HuH-7 (cell line): Measurements from ENCODE around the gene DBF4.
"Not testable (repeated sequence)": the region's sequence is repeated elsewhere in the genome, so short reads cannot be mapped to it uniquely, and the experiment has no call there.

Experiments
- DNase-seq: peaks from one replicate; pipeline ENCODE4 v3.0.0; 2011; ENCODE audit warnings: low spot score

DBF4 gene

GRCh38 chr7:87876040-87876868 is at the start of gene DBF4, which contains the start of gene SLC25A40:
Gene DBF4, plus strand, starts transcription at chr7:87876493. Its CDS starts 240 bp downstream, at chr7:87876733.
Gene SLC25A40, minus strand, starts transcription at chr7:87876360. Its CDS starts 17,633 bp downstream, at chr7:87858727.
- DNase-seq: peak; percentile 80

- DNase-seq: not testable (repeated sequence)
Measured at GRCh38 chr7:87828383-87828782, 47.9 kb upstream of the DBF4 start.

- DNase-seq: no peak
Measured at GRCh38 chr7:87831097-87831496, 45.2 kb upstream of the DBF4 start.

GRCh38 chr7:87833130-87833529 is 43.2 kb upstream of the DBF4 start:
- no peak for DNase-seq

- no peak for DNase-seq
Measured at GRCh38 chr7:87837597-87837996, 38.7 kb upstream of the DBF4 start.

GRCh38 chr7:87850836-87851593 is 25.3 kb upstream of the DBF4 start:
- no peak for DNase-seq

- DNase-seq: no peak
Measured at GRCh38 chr7:87852306-87852705, 24.0 kb upstream of the DBF4 start.

- no peak for DNase-seq
Measured at GRCh38 chr7:87853237-87853864, 22.9 kb upstream of the DBF4 start.

GRCh38 chr7:87858417-87859100 is 17.7 kb upstream of the DBF4 start:
- DNase-seq: no peak

- DNase-seq: no peak
Measured at GRCh38 chr7:87866089-87866488, 10.2 kb upstream of the DBF4 start.

- DNase-seq: not testable (repeated sequence)
Measured at GRCh38 chr7:87866533-87866932, 9.8 kb upstream of the DBF4 start.

- no peak for DNase-seq
Measured at GRCh38 chr7:87870471-87870870, 5.8 kb upstream of the DBF4 start.

- no peak for DNase-seq
Measured at GRCh38 chr7:87872346-87872745, 3.9 kb upstream of the DBF4 start.

GRCh38 chr7:87873328-87873727 is 3.0 kb upstream of the DBF4 start:
- DNase-seq: not testable (repeated sequence)

- DNase-seq: no peak
Measured at GRCh38 chr7:87874066-87874465, 2.2 kb upstream of the DBF4 start.

GRCh38 chr7:87875151-87876039 is 898 bp upstream of the DBF4 start:
- DNase-seq: peak; percentile 17

GRCh38 chr7:87876869-87877234 is 559 bp downstream of the DBF4 start:
- peak; percentile 23 for DNase-seq

GRCh38 chr7:87877366-87878040 is 1.2 kb downstream of the DBF4 start:
- no peak for DNase-seq

GRCh38 chr7:87878208-87878735 is 2.0 kb downstream of the DBF4 start:
- DNase-seq: no peak
